Thyroid gland (tissue), 4 donors: ENCODE results near the gene IQGAP1. TPM values are rescaled to one million over a fixed set of nuclear protein-coding genes. Genes with fewer than 3 reads are reported as not detected.

Source experiments
- DNase-seq, 2 donors: peaks; one replicate each; pipeline ENCODE4 v3.0.0-alpha.2; 2019
- H3K27ac ChIP-seq, 3 donors: fragments of 200-600 bp; sonication (generic); 1 replicate in 2 of 3; 2 replicates in 1 of 3; pipeline ENCODE4 v1.5.1; 2016 to 2019; ENCODE audit warnings: mild to moderate bottlenecking in 1 of 3, moderate library complexity in 1 of 3
- H3K27me3 ChIP-seq: fragments of 200-600 bp; sonication (generic); one replicate; pipeline ENCODE4 v1.5.1; 2019
- H3K36me3 ChIP-seq, 2 donors: fragments of 200-600 bp; sonication (generic); one replicate each; pipeline ENCODE4 v1.5.1; 2016 to 2019
- H3K4me1 ChIP-seq, 2 donors: fragments of 200-600 bp; sonication (generic); one replicate each; pipeline ENCODE4 v1.5.1; 2017 to 2019
- H3K4me3 ChIP-seq, 3 donors: fragments of 200-600 bp; sonication (generic); replicated peaks in 1 of 3; 1 replicate in 2 of 3; 2 replicates in 1 of 3; pipeline ENCODE4 v1.5.1; 2016; ENCODE audit warnings: mild to moderate bottlenecking in 1 of 3
- H3K9me3 ChIP-seq: fragments of 200-600 bp; sonication (generic); one replicate; pipeline ENCODE4 v1.5.1; 2017
- POLR2A ChIP-seq, 2 donors: fragments of 450-650 bp; IDR thresholded peaks; one replicate each; pipeline ENCODE4 v1.6.1; 2017; ENCODE audit warnings: antibody characterized with exemption in 2 of 2, mild to moderate bottlenecking in 2 of 2, moderate library complexity in 1 of 2
- WGBS, 2 donors: methylation state at CpG; one replicate each; pipeline ENCODE4 v1.1.5; 2017; 5-methylcytosine and 5-hydroxymethylcytosine counted together
- intact Hi-C: fragments of 100-400 bp; cut with DNase I; formaldehyde crosslinking; loops from one replicate; pipeline ENCODE4 v1.15.1; 2023
- total RNA-seq, 4 donors: library from RNA; depleted of rRNA; stranded (reverse); fragments of >200 nt; gene quantifications; one replicate each; pipeline ENCODE4 v1.2.3, GENCODE V29; 2016
- TF ChIP-seq, protein P1 (sequence below), 6 experiments: fragments of 200-600 bp in 3 of 6; fragments of 450-650 bp in 3 of 6; sonication (generic) in 3 of 6; IDR thresholded peaks; one replicate each; pipeline ENCODE4 v1.5.1; 2016 to 2019; ENCODE audit warnings: antibody characterized with exemption in 6 of 6, mild to moderate bottlenecking in 2 of 6, inconsistent platforms in 1 of 6, moderate library complexity in 1 of 6

Gene IQGAP1
- total RNA-seq, 4 donors from 2014 or later, result 222 to 290 (median 247) TPM

- Histone ChIP-seq H3K9me3 (no peaks in the 10 kb centered on the region), H3K4me1 (peaks cover 0 to 37% of the 10 kb centered on the region in 2 donors), H3K4me3 (no peak overlapping the region), H3K27ac (no peak overlapping the region), H3K27me3 (no peaks in the 10 kb centered on the region), H3K36me3 (peaks cover 11 to 14% of the 10 kb centered on the region in 2 donors)
- no peak for DNase-seq
- intact Hi-C loops, result no loop called here
- no peak for TF ChIP-seq POLR2A (IDR thresholded peaks at IDR 0.05)
- TF ChIP-seq, protein P1, sequence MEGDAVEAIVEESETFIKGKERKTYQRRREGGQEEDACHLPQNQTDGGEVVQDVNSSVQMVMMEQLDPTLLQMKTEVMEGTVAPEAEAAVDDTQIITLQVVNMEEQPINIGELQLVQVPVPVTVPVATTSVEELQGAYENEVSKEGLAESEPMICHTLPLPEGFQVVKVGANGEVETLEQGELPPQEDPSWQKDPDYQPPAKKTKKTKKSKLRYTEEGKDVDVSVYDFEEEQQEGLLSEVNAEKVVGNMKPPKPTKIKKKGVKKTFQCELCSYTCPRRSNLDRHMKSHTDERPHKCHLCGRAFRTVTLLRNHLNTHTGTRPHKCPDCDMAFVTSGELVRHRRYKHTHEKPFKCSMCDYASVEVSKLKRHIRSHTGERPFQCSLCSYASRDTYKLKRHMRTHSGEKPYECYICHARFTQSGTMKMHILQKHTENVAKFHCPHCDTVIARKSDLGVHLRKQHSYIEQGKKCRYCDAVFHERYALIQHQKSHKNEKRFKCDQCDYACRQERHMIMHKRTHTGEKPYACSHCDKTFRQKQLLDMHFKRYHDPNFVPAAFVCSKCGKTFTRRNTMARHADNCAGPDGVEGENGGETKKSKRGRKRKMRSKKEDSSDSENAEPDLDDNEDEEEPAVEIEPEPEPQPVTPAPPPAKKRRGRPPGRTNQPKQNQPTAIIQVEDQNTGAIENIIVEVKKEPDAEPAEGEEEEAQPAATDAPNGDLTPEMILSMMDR (IDR thresholded peaks at IDR 0.05), result no peak
- WGBS, 2 donors, result 83 to 97% methylated on average over 3 of the region's 3 CpGs
These were observed 78.0 kb downstream of the IQGAP1 start for GRCh38 chr15:90465930-90466567.

- 26 to 41% methylated on average over 2 of the region's 2 CpGs for WGBS, 2 donors
- TF ChIP-seq, protein P1 (IDR thresholded peaks at IDR 0.05), result no peak
- no peak for TF ChIP-seq POLR2A (IDR thresholded peaks at IDR 0.05)
- H3K4me3 ChIP-seq, result no peak overlapping the region
- no peaks in the 10 kb centered on the region for H3K9me3 ChIP-seq
- H3K27me3 ChIP-seq, result no peaks in the 10 kb centered on the region
- intact Hi-C loops, result loop anchor here (10.0 kb wide), 1 partner anchor 85 kb away; the partner anchor contains the start of gene IQGAP1
- H3K36me3 ChIP-seq, result peaks cover 28 to 32% of the 10 kb centered on the region in 2 donors
- peaks cover 0 to 23% of the 10 kb centered on the region in 2 donors for H3K4me1 ChIP-seq
- H3K27ac ChIP-seq, result no peak overlapping the region
- DNase-seq, result peak; percentile 55 to 67
These were observed 81.7 kb downstream of the IQGAP1 start for GRCh38 chr15:90469723-90470122.

- no peaks in the 10 kb centered on the region for H3K27me3 ChIP-seq
- no peak for DNase-seq
- H3K4me3 ChIP-seq, result no peak overlapping the region
- intact Hi-C loops, result loop anchor here (10.0 kb wide), 1 partner anchor 86 kb away; the partner anchor contains the start of gene IQGAP1
- H3K27ac ChIP-seq, result no peak overlapping the region
- peaks cover 0 to 17% of the 10 kb centered on the region in 2 donors for H3K4me1 ChIP-seq
- no peak for TF ChIP-seq POLR2A (IDR thresholded peaks at IDR 0.05)
- TF ChIP-seq, protein P1 (IDR thresholded peaks at IDR 0.05), result no peak
- H3K36me3 ChIP-seq, result peaks cover 28 to 33% of the 10 kb centered on the region in 2 donors
- 43 to 56% methylated on average over 1 of the region's 1 CpG for WGBS, 2 donors
- no peaks in the 10 kb centered on the region for H3K9me3 ChIP-seq
These were observed 82.4 kb downstream of the IQGAP1 start for GRCh38 chr15:90470453-90470852.

DNA sequence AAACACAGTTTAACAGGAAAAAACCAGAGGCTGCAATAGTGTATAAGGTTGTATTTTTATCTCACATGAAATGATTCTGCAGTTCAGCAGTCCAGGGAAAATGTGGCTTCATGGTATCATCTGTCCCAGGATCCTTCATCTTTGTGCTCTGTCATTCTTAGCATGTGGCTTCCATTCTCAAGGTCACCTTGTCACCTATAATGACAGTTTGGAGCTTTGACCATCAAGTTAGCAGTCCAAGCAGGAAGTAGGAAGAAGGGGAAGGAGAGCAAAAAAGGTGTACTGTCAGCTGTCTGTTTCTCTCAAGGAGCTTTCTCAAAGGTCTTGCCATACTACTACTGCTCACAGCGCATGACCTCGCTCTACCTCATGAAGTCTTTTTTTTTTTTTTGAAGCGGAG is 83.1 kb downstream of the IQGAP1 start:
- no peaks in the 10 kb centered on the region for H3K9me3 ChIP-seq
- no peak overlapping the region for H3K27ac ChIP-seq
- H3K27me3 ChIP-seq, result no peaks in the 10 kb centered on the region
- no peak for DNase-seq
- WGBS, 2 donors, result 96 to 98% methylated on average over 3 of the region's 3 CpGs
- TF ChIP-seq POLR2A (IDR thresholded peaks at IDR 0.05), result no peak
- TF ChIP-seq, protein P1 (IDR thresholded peaks at IDR 0.05), result no peak
- peaks cover 0 to 11% of the 10 kb centered on the region in 2 donors for H3K4me1 ChIP-seq
- H3K36me3 ChIP-seq, result peaks cover 23 to 33% of the 10 kb centered on the region in 2 donors
- no peak overlapping the region for H3K4me3 ChIP-seq
- intact Hi-C loops, result loop anchor here (10.0 kb wide), 1 partner anchor 86 kb away; the partner anchor contains the start of gene IQGAP1

- 96 to 98% methylated on average over 4 of the region's 4 CpGs for WGBS, 2 donors
- Histone ChIP-seq H3K4me1 (peaks cover 6 to 11% of the 10 kb centered on the region in 2 donors), H3K4me3 (no peak overlapping the region), H3K27me3 (no peaks in the 10 kb centered on the region), H3K36me3 (peaks cover 17 to 30% of the 10 kb centered on the region in 2 donors), H3K27ac (no peak overlapping the region), H3K9me3 (no peaks in the 10 kb centered on the region)
- intact Hi-C loops, result loop anchor here (10.0 kb wide), 1 partner anchor 87 kb away; the partner anchor contains the start of gene IQGAP1
- TF ChIP-seq, protein P1 (IDR thresholded peaks at IDR 0.05), result no peak
- no peak for TF ChIP-seq POLR2A (IDR thresholded peaks at IDR 0.05)
- no peak for DNase-seq
These were observed 83.7 kb downstream of the IQGAP1 start for GRCh38 chr15:90471769-90472168.
